PC-3 (cell line): Measurements from ENCODE around the gene ARRB1.

Source experiments
- CTCF ChIP-seq: fragments of 300-600 bp; sonication (generic); conservative IDR thresholded peaks from 2 replicates; pipeline ENCODE4 v1.5.1; 2017; ENCODE audit warnings: antibody characterized with exemption, low read depth, mild to moderate bottlenecking, low read length
- EZH2 ChIP-seq: fragments of 300-600 bp; sonication (generic); IDR thresholded peaks from one replicate; pipeline ENCODE4 v1.6.1; 2017; ENCODE audit warnings: antibody characterized with exemption, mild to moderate bottlenecking, low read length; ENCODE audit not compliant: unreplicated experiment

GRCh38 chr11:75341612-75342011 lies 9.8 kb downstream of the ARRB1 start:
- no peak for TF ChIP-seq CTCF
- no peak for TF ChIP-seq EZH2
